ENCODE measurements around the gene RAB3IP. TPM values are rescaled to one million over a fixed set of nuclear protein-coding genes. Genes with fewer than 3 reads are reported as not detected.

The RAB3IP gene
- total and polyA plus RNA-seq, 2 of the 4 experiments (the other 2 are of a cell fraction), result 1.5 to 2.7 TPM

DNA sequence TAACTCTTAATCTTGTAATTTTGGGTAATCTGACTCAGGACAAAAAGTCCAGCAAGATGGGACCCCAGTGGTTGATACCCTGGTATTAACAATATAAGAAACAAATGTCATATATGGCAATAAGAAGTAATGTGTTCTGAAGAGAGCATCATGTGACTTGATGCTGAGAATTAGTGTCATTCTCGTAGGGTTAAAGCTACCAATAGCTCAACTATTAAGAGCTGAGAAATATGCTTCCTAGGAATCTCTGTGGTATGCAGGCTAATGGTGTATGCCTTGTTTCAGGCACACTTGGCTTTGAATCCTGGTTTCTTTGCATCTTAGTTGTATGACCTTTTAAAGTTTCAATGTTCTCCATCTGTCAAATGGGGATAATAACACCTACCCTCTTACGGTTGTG, 95.5 kb downstream of the RAB3IP start:
- no peak overlapping the region for H4K91ac ChIP-seq (ENCODE audit: insufficient read depth, low read depth, low read length)
- in situ Hi-C loops (cut with MboI; ENCODE audit: low sequenced_read_pairs) (no loop called here), intact Hi-C loops (cut with micrococcal nuclease) (no loop called here), dilution Hi-C loops (cut with HindIII; ENCODE audit: low sequenced_read_pairs, unreplicated experiment) (no loop called here)
- no peak for TF ChIP-seq RFX5 (IDR thresholded peaks at IDR 0.05; ENCODE audit: low read depth, low read length)
- TF ChIP-seq NFE2L2 (IDR thresholded peaks at IDR 0.05; ENCODE audit: low read depth, low read length), result no peak
- TF ChIP-seq, protein P1, sequence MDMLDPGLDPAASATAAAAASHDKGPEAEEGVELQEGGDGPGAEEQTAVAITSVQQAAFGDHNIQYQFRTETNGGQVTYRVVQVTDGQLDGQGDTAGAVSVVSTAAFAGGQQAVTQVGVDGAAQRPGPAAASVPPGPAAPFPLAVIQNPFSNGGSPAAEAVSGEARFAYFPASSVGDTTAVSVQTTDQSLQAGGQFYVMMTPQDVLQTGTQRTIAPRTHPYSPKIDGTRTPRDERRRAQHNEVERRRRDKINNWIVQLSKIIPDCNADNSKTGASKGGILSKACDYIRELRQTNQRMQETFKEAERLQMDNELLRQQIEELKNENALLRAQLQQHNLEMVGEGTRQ (IDR thresholded peaks at IDR 0.05; ENCODE audit: low read depth, low read length), result no peak
- TF ChIP-seq MXI1 (IDR thresholded peaks at IDR 0.05; ENCODE audit: borderline replicate concordance, low read depth, low read length), result no peak
- H3K9ac ChIP-seq (ENCODE audit: low read depth, low read length), result no peak overlapping the region
- ChIA-PET POLR2A (ENCODE audit: unreplicated experiment) (no interaction called here), CTCF (no interaction called here)
- H4K5ac ChIP-seq (ENCODE audit: low read depth, low read length), result no peak overlapping the region
- no peaks in the 10 kb centered on the region for H3K4me1 ChIP-seq (ENCODE audit: control insufficient read depth, insufficient read depth, low read length)
- no TSS peak for BruUV-seq (replicated peaks)
- H3K56ac ChIP-seq (ENCODE audit: extremely low read depth, insufficient read depth, low read length), result no peak overlapping the region
- H2BK120ac ChIP-seq (ENCODE audit: low read depth, low read length), result no peak overlapping the region
- no peak overlapping the region for H3K23ac ChIP-seq (ENCODE audit: low read depth, low read length)
- no CpG with 5 or more reads among the region's 2 CpGs for WGBS, 2 experiments (ENCODE audit: extremely low coverage in 2 of 2, insufficient read length in 1 of 2)
- no peak overlapping the region for H3K18ac ChIP-seq (ENCODE audit: low read depth, low read length)
- H3K14ac ChIP-seq (replicated peaks; ENCODE audit: low read depth, low read length), result no peak overlapping the region
- H4K20me1 ChIP-seq (ENCODE audit: insufficient read depth, low read length), result no peaks in the 10 kb centered on the region
- no peak overlapping the region for H2AFZ ChIP-seq (replicated peaks; ENCODE audit: low read length, poor library complexity)
- no peak overlapping the region for H2AK9ac ChIP-seq (replicated peaks; ENCODE audit: low read depth, low read length, poor library complexity)
- H3K27me3 ChIP-seq (ENCODE audit: control insufficient read depth, insufficient read depth, low read length), result no peaks in the 10 kb centered on the region; the same call in 1 of the 2 replicates
- H2BK5ac ChIP-seq (ENCODE audit: low read depth, low read length, poor library complexity, severe bottlenecking), result no peak overlapping the region
- no peak overlapping the region for H3K27ac ChIP-seq (ENCODE audit: insufficient read depth, low read length)
- H3K4me3 ChIP-seq (ENCODE audit: insufficient read depth, low read depth, low read length), result no peak overlapping the region
- no peaks in the 10 kb centered on the region for H3K9me1 ChIP-seq (ENCODE audit: insufficient read depth, low read length)
- H3K36me3 ChIP-seq (ENCODE audit: control insufficient read depth, insufficient read depth, low read length), result no peaks in the 10 kb centered on the region
- ATAC-seq (ENCODE audit: low read depth) (no peak), DNase-seq (no peak)
- H3K4ac ChIP-seq (ENCODE audit: low read depth, low read length), result no peak overlapping the region
- H2BK20ac ChIP-seq (ENCODE audit: low read depth, low read length), result no peak overlapping the region
- no peak overlapping the region for H4K8ac ChIP-seq (ENCODE audit: low read depth in 2 of 2, low read length in 2 of 2)
- no peaks in the 10 kb centered on the region for H3K79me1 ChIP-seq (ENCODE audit: low read depth in 1 of 2, low read length in 2 of 2)
- no peak overlapping the region for H2AK5ac ChIP-seq (ENCODE audit: low read depth, low read length)
- no peak overlapping the region for H3K4me2 ChIP-seq (ENCODE audit: low read depth, low read length)
- no peak overlapping the region for H2BK15ac ChIP-seq (ENCODE audit: low read depth, low read length)
- H3K9me3 ChIP-seq (ENCODE audit: control insufficient read depth, insufficient read depth, low read length), result no peaks in the 10 kb centered on the region
